Prostate gland (tissue), 2 donors: ENCODE results near the gene TPX2. TPM values are rescaled to one million over a fixed set of nuclear protein-coding genes. Genes with fewer than 3 reads are reported as not detected.

Experiments used
- DNase-seq: peaks from one replicate; pipeline ENCODE4 v3.0.0-alpha.2; 2019; ENCODE audit warnings: low spot score
- H3K27ac ChIP-seq, 2 donors: fragments of 200-600 bp; sonication (generic); 2 replicates each; pipeline ENCODE4 v1.5.1; 2017 to 2019
- H3K27me3 ChIP-seq: fragments of 200-600 bp; sonication (generic); replicated peaks from 2 replicates; pipeline ENCODE4 v1.5.1; 2019; ENCODE audit not compliant: insufficient read depth
- H3K36me3 ChIP-seq, 2 donors: fragments of 200-600 bp; sonication (generic); 1 replicate in 1 of 2; 2 replicates in 1 of 2; pipeline versions ENCODE4 v1.5.1 to v1.8.1; 2017 to 2019
- H3K4me1 ChIP-seq: fragments of 200-600 bp; sonication (generic); replicated peaks from 2 replicates; pipeline ENCODE4 v1.5.1; 2019
- H3K4me3 ChIP-seq, 2 donors: fragments of 200-600 bp; sonication (generic); 2 replicates each; pipeline ENCODE4 v1.5.1; 2017 to 2019
- H3K9me3 ChIP-seq: fragments of 200-600 bp; sonication (generic); 2 replicates; pipeline ENCODE4 v1.5.1; 2017
- CTCF ChIP-seq, 4 experiments: fragments of 200-600 bp in 2 of 4; fragments of 450-650 bp in 2 of 4; sonication (generic) in 2 of 4; IDR thresholded peaks; 1 replicate in 3 of 4; 2 replicates in 1 of 4; pipeline ENCODE4 v1.5.1; 2016 to 2019; ENCODE audit warnings: antibody characterized with exemption in 4 of 4, mild to moderate bottlenecking in 2 of 4, moderate library complexity in 2 of 4
- POLR2A ChIP-seq: fragments of 450-650 bp; IDR thresholded peaks from one replicate; pipeline ENCODE4 v1.6.1; 2016; ENCODE audit warnings: antibody characterized with exemption, mild to moderate bottlenecking
- POLR2AphosphoS5 ChIP-seq: sonication (generic); formaldehyde crosslinking; IDR thresholded peaks from one replicate; pipeline ENCODE4 v1.6.1; 2017; ENCODE audit warnings: antibody characterized with exemption
- WGBS: methylation state at CpG from one replicate; pipeline ENCODE4 v1.1.5; 2018; 5-methylcytosine and 5-hydroxymethylcytosine counted together
- intact Hi-C: fragments of 100-400 bp; cut with DNase I; formaldehyde crosslinking; loops from one replicate; pipeline ENCODE4 v1.14.2; 2022
- total RNA-seq, 2 donors: library from RNA; depleted of rRNA; stranded (reverse); fragments of >200 nt; gene quantifications; one replicate each; pipeline ENCODE4 v1.1.0, GENCODE V29; 2016

TPX2 gene
- total RNA-seq, result 10 to 100 TPM in 1 of 2 donors, 1 to 10 TPM in 1; 1.4 to 23.2 TPM

- H3K36me3 ChIP-seq, result no peaks in the 10 kb centered on the region
- TF ChIP-seq POLR2AphosphoS5, result peak; percentile 96
- peak; percentile 45 for TF ChIP-seq POLR2A
- TF ChIP-seq CTCF (IDR thresholded peaks at IDR 0.05), result peak in 2 of 4 experiments; percentile 28 to 41
- intact Hi-C loops, result no loop called here
- peak; percentile 97 for DNase-seq
- peak within 1 kb of the TSS; percentile 59 to 64 for H3K27ac ChIP-seq
- no peaks in the 10 kb centered on the region for H3K27me3 ChIP-seq
- no peaks in the 10 kb centered on the region for H3K4me1 ChIP-seq
- peak within 1 kb of the TSS; percentile 47 to 52 for H3K4me3 ChIP-seq
- H3K9me3 ChIP-seq, result no peaks in the 10 kb centered on the region
- WGBS, result under 1% methylated on average over 54 of the region's 54 CpGs
Measured at GRCh38 chr20:31738729-31739549, at the start of gene TPX2. Gene TPX2 (plus strand): TSS chr20:31739290. CDS start chr20:31757477, 18,187 bp downstream.

- intact Hi-C loops, result no loop called here
- no peak overlapping the region for H3K4me3 ChIP-seq
- no peak for TF ChIP-seq CTCF (IDR thresholded peaks at IDR 0.05)
- no peak for TF ChIP-seq POLR2AphosphoS5
- no peak for TF ChIP-seq POLR2A
- 73% methylated on average over 3 of the region's 3 CpGs for WGBS
- no peaks in the 10 kb centered on the region for H3K36me3 ChIP-seq
- no peaks in the 10 kb centered on the region for H3K9me3 ChIP-seq
- H3K27ac ChIP-seq, result no peak overlapping the region
- no peaks in the 10 kb centered on the region for H3K27me3 ChIP-seq
- no peak for DNase-seq
- peaks cover 7% of the 10 kb centered on the region for H3K4me1 ChIP-seq
Measured at GRCh38 chr20:31690124-31690666, 48.9 kb upstream of the TPX2 start.

GRCh38 chr20:31691646-31692275, 47.3 kb upstream of the TPX2 start:
- no peak overlapping the region for H3K4me3 ChIP-seq
- no peak for TF ChIP-seq POLR2A
- no peak for TF ChIP-seq POLR2AphosphoS5
- intact Hi-C loops, result no loop called here
- H3K9me3 ChIP-seq, result no peaks in the 10 kb centered on the region
- H3K27ac ChIP-seq, result peak overlapping the region in 1 of 2 donors; percentile 18
- no peaks in the 10 kb centered on the region for H3K36me3 ChIP-seq
- DNase-seq, result no peak
- peaks cover 7% of the 10 kb centered on the region for H3K4me1 ChIP-seq
- H3K27me3 ChIP-seq, result no peaks in the 10 kb centered on the region
- 15% methylated on average over 1 of the region's 1 CpG for WGBS

- H3K4me1 ChIP-seq, result peaks cover 7% of the 10 kb centered on the region
Measured at GRCh38 chr20:31693402-31693801, 45.7 kb upstream of the TPX2 start.

More at GRCh38 chr20:31693402-31693801, 45.7 kb upstream of the TPX2 start:
- TF ChIP-seq POLR2A (no peak), CTCF (IDR thresholded peaks at IDR 0.05) (no peak), POLR2AphosphoS5 (no peak)
- Histone ChIP-seq H3K9me3 (no peaks in the 10 kb centered on the region), H3K36me3 (no peaks in the 10 kb centered on the region), H3K27me3 (no peaks in the 10 kb centered on the region), H3K27ac (no peak overlapping the region), H3K4me3 (no peak overlapping the region)
- intact Hi-C loops, result no loop called here
- 89% methylated on average over 6 of the region's 6 CpGs for WGBS
- no peak for DNase-seq
